NCI-H1048 (cell line): Measurements from ENCODE around the gene PRKN.

ENCODE experiments used
- DNase-seq: peaks from one replicate; lab custom pipeline; 2025; lab: John Stamatoyannopoulos, UW

The PRKN gene

GRCh38 chr6:161305860-161306259 is 1421.7 kb downstream of the PRKN start:
- no peak for DNase-seq

- no peak for DNase-seq
Measured at GRCh38 chr6:161303628-161304340, 1423.8 kb downstream of the PRKN start.

GRCh38 chr6:161302949-161303348 is 1424.6 kb downstream of the PRKN start:
- DNase-seq, result no peak

- no peak for DNase-seq
Measured at GRCh38 chr6:161301338-161301737, 1426.2 kb downstream of the PRKN start.

DNA sequence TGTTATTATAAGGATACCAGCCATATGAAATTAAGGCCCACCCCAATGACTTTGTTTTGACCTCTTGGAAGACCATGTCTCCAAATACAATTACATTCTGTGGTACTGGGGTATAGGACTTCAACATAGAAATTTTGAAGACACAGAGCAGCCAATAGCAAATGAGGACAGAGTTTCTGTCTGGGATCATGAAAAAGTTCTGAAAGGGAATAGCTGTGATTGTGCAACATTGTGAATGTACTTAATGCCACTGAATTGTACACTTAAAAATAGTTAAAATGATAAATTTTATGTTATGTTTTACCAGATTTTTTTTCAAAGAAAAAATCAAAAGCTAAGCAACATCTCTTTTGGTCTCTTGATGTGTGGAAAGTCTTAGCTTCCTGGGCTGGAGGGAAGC is 1426.7 kb downstream of the PRKN start:
- no peak for DNase-seq

- no peak for DNase-seq
Measured at GRCh38 chr6:161299726-161300125, 1427.8 kb downstream of the PRKN start.
